GM12878 (cell line): ENCODE data around the gene NKD2. TPM values are rescaled to one million over a fixed set of nuclear protein-coding genes. Genes with fewer than 3 reads are reported as not detected.

Experiments
- ATAC-seq: fragments of 200-7000 bp; cut with Tn5 transposase; 3 replicates; pipeline ENCODE4 v1.9.1; 2020; ENCODE audit warnings: mild to moderate bottlenecking, moderate library complexity
- BruUV-seq: library from RNA; stranded (reverse); fragments of 400-500 nt; replicated peaks from 2 replicates; lab custom pipeline; 2021; lab: Mats Ljungman, UMichigan
- CTCF ChIA-PET: fragments of 300-600 bp; sonication (Branson Sonifier 250); formaldehyde crosslinking; extraction: SDS; loops from one replicate; lab custom pipeline; 2021; ENCODE audit warnings: inconsistent platforms; lab: Yijun Ruan, JAX
- POLR2A ChIA-PET: fragments of 350-600 bp; formaldehyde crosslinking; extraction: SDS; loops from one replicate; lab custom pipeline; 2021; ENCODE audit warnings: inconsistent platforms; lab: Charles Lee
- RAD21 ChIA-PET: fragments of 300-600 bp; sonication (Branson Sonifier 250); formaldehyde crosslinking; loops from one replicate; lab custom pipeline; 2023; ENCODE audit warnings: antibody characterized with exemption; ENCODE audit not compliant: unreplicated experiment; lab: Charles Lee
- SMC1A ChIA-PET: fragments of 300-600 bp; sonication (Branson Sonifier 250); formaldehyde crosslinking; loops from one replicate; lab custom pipeline; 2023; ENCODE audit not compliant: unreplicated experiment, uncharacterized antibody; lab: Charles Lee
- DNase-seq: peaks from one replicate; pipeline ENCODE4 v3.0.0-alpha.2; 2011; ENCODE audit warnings: low read depth, low spot score
- FAIRE-seq: peaks from 3 replicates; lab custom pipeline; 2011; peaks lifted over from hg19 to GRCh38; lab: Jason Lieb, UNC
- H2AFZ ChIP-seq: 2 replicates; pipeline ENCODE4 v1.6.0; 2011; ENCODE audit warnings: low read depth, low read length, control low read depth; ENCODE audit not compliant: control insufficient read depth
- H3K27ac ChIP-seq: 2 replicates; pipeline ENCODE4 v1.5.1; 2011; ENCODE audit warnings: control low read depth; ENCODE audit not compliant: control insufficient read depth, insufficient read depth
- H3K27me3 ChIP-seq, 2 experiments: replicated peaks in 1 of 2; 2 replicates each; pipeline versions ENCODE4 v1.6.0 to v1.6.1; 2011; ENCODE audit warnings: low read length in 1 of 2; ENCODE audit not compliant: control insufficient read depth in 2 of 2, insufficient read depth in 2 of 2
- H3K36me3 ChIP-seq, 2 experiments: 2 replicates each; pipeline ENCODE4 v1.5.1; 2011; ENCODE audit warnings: low read length in 1 of 2; ENCODE audit not compliant: control insufficient read depth in 2 of 2, insufficient read depth in 2 of 2
- H3K4me1 ChIP-seq: 2 replicates; pipeline ENCODE4 v1.6.1; 2011; ENCODE audit warnings: mild to moderate bottlenecking, low read length, moderate library complexity, mixed read lengths; ENCODE audit not compliant: control insufficient read depth, insufficient read depth
- H3K4me2 ChIP-seq: 2 replicates; pipeline ENCODE4 v1.6.0; 2011; ENCODE audit warnings: control low read depth; ENCODE audit not compliant: control insufficient read depth, insufficient read depth
- H3K4me3 ChIP-seq: fragments of 200-600 bp; sonication (generic); 2 replicates; pipeline ENCODE4 v1.5.1; 2016
- H3K79me2 ChIP-seq: 2 replicates; pipeline ENCODE4 v1.6.0; 2011; ENCODE audit warnings: low read length; ENCODE audit not compliant: control insufficient read depth, insufficient read depth
- H3K9ac ChIP-seq: 2 replicates; pipeline ENCODE4 v1.8.0; 2011; ENCODE audit warnings: low read length, control low read depth, mixed read lengths; ENCODE audit not compliant: control insufficient read depth, insufficient read depth
- H3K9me3 ChIP-seq: replicated peaks from 3 replicates; pipeline ENCODE4 v1.5.1; 2011; ENCODE audit warnings: mild to moderate bottlenecking, low read length; ENCODE audit not compliant: control insufficient read depth, insufficient read depth
- H4K20me1 ChIP-seq: 2 replicates; pipeline ENCODE4 v1.6.0; 2011; ENCODE audit not compliant: control insufficient read depth, insufficient read depth
- ASH2L ChIP-seq: fragments of 300-600, 200-600 bp; sonication (generic); IDR thresholded peaks from 2 replicates; pipeline ENCODE4 v1.6.1; 2017; ENCODE audit warnings: low read depth, mild to moderate bottlenecking, borderline replicate concordance
- CEBPB ChIP-seq, 2 experiments: fragments of 150-350 bp in 1 of 2; IDR thresholded peaks; 2 replicates each; pipeline ENCODE4 v1.6.1; 2012 to 2014; ENCODE audit warnings: low read depth in 2 of 2, low read length in 2 of 2, borderline replicate concordance in 1 of 2, inconsistent platforms in 1 of 2
- EP300 ChIP-seq, 2 experiments: fragments of 150-350 bp in 1 of 2; IDR thresholded peaks; 2 replicates each; pipeline ENCODE4 v1.6.1; 2011 to 2012; ENCODE audit warnings: low read depth in 2 of 2, low read length in 2 of 2, borderline replicate concordance in 1 of 2, improper control_type of control experiment in 1 of 2, inconsistent platforms in 1 of 2; ENCODE audit not compliant: control insufficient read depth in 1 of 2
- HDGF ChIP-seq: fragments of 450-650 bp; IDR thresholded peaks from 2 replicates; pipeline ENCODE4 v1.6.1; 2016; ENCODE audit warnings: antibody characterized with exemption
- IKZF2 ChIP-seq, 2 experiments: fragments of 450-650 bp; IDR thresholded peaks; 2 replicates each; pipeline ENCODE4 v1.6.1; 2017; ENCODE audit warnings: mild to moderate bottlenecking in 2 of 2, moderate library complexity in 2 of 2
- MTA2 ChIP-seq: fragments of 450-650 bp; IDR thresholded peaks from 2 replicates; pipeline ENCODE4 v1.6.1; 2016; ENCODE audit warnings: low read depth, mild to moderate bottlenecking, moderate library complexity
- PAX8 ChIP-seq: fragments of 450-650 bp; IDR thresholded peaks from 2 replicates; pipeline ENCODE4 v1.6.1; 2017; ENCODE audit warnings: mild to moderate bottlenecking, moderate library complexity
- RAD21 ChIP-seq: IDR thresholded peaks from 2 replicates; pipeline ENCODE4 v1.6.1; 2011; ENCODE audit warnings: mild to moderate bottlenecking, low read depth, low read length, moderate library complexity; ENCODE audit not compliant: insufficient read depth
- RELA ChIP-seq: fragments of 450-650 bp; IDR thresholded peaks from 2 replicates; pipeline ENCODE4 v1.8.0; 2014; ENCODE audit warnings: borderline replicate concordance; ENCODE audit not compliant: partially characterized antibody
- RUNX3 ChIP-seq: IDR thresholded peaks from 2 replicates; pipeline ENCODE4 v1.6.1; 2012; ENCODE audit warnings: low read length, inconsistent platforms
- SPI1 ChIP-seq: IDR thresholded peaks from 2 replicates; pipeline ENCODE4 v1.6.1; 2011; ENCODE audit warnings: low read depth, mild to moderate bottlenecking, low read length, moderate library complexity, borderline replicate concordance; ENCODE audit not compliant: insufficient read depth
- SUZ12 ChIP-seq: fragments of 200-600 bp; sonication (generic); IDR thresholded peaks from one replicate; pipeline ENCODE4 v1.6.1; 2018; ENCODE audit warnings: antibody characterized with exemption, mild to moderate bottlenecking; ENCODE audit not compliant: unreplicated experiment
- YY1 ChIP-seq: IDR thresholded peaks from 2 replicates; pipeline ENCODE4 v1.6.1; 2011; ENCODE audit warnings: low read depth, mild to moderate bottlenecking, low read length
- WGBS: methylation state at CpG from one replicate; pipeline ENCODE4 v1.1.6; 2016; ENCODE audit warnings: low lambda C conversion rate; ENCODE audit not compliant: insufficient replicate concordance, insufficient coverage; ENCODE audit errors: missing lambda C conversion rate; 5-methylcytosine and 5-hydroxymethylcytosine counted together
- in situ Hi-C: fragments of 300-500 bp; cut with MboI; formaldehyde crosslinking; loops from 9 replicates; pipeline ENCODE4 v1.14.3; 2018; ENCODE audit warnings: mixed read lengths
- intact Hi-C: fragments of 100-400 bp; cut with micrococcal nuclease; formaldehyde crosslinking; loops from one replicate; pipeline ENCODE4 v1.14.2; 2022; ENCODE audit not compliant: unreplicated experiment
- polyA plus RNA-seq, 11 experiments: library from polyadenylated mRNA; depleted of rRNA in 4 of 11; unstranded in 6 of 11; stranded (reverse) in 5 of 11; fragments of >200 nt; fragmentation: Nextera tagmentation in 4 of 11; fragmentation: Illumina TruSeq in 1 of 11; extraction: Ambion mirVana in 4 of 11; extraction: Trizol in 1 of 11; gene quantifications; 1 replicate in 1 of 11; 2 replicates in 10 of 11; pipeline versions ENCODE4 v1.2.1 to v1.2.3, GENCODE V29; 2011 to 2016; ENCODE audit warnings: inconsistent platforms in 2 of 11, missing spikeins in 2 of 11, low read depth in 1 of 11
- total RNA-seq, 4 experiments: library from RNA; depleted of rRNA in 3 of 4; stranded (reverse); fragments of >200 nt in 3 of 4; fragmentation: Illumina TruSeq in 1 of 4; extraction: Trizol in 1 of 4; gene quantifications; 2 replicates each; pipeline versions ENCODE4 v1.2.1 to v1.2.3, GENCODE V29; 2013 to 2021
- TF ChIP-seq, protein P1 (sequence below): fragments of 450-650 bp; IDR thresholded peaks from 2 replicates; pipeline ENCODE4 v1.6.1; 2016; ENCODE audit warnings: mild to moderate bottlenecking

The NKD2 gene
- total and polyA plus RNA-seq, 10 of the 15 experiments (the other 5 are each of a cell fraction or from before 2014, with no cell fraction given), result 0.20 to 0.83 (median 0.26) TPM; not detected in 7

GRCh38 chr5:1044117-1044516 is 35.5 kb downstream of the NKD2 start:
- Histone ChIP-seq H3K4me3 (no peak overlapping the region), H3K27me3 (no peaks in the 10 kb centered on the region)
- RAD21 ChIA-PET, result no interaction called here
- TF ChIP-seq RUNX3, result no peak
- TF ChIP-seq, all 136 proteins: peak for 0
- CTCF ChIA-PET, result no interaction called here
- no peaks in the 10 kb centered on the region for H3K79me2 ChIP-seq
- no peak overlapping the region for H3K27ac ChIP-seq
- no peaks in the 10 kb centered on the region for H3K4me1 ChIP-seq
- POLR2A ChIA-PET, result no interaction called here
- H3K9me3 ChIP-seq, result no peaks in the 10 kb centered on the region; the same call in 2 of the 3 replicates
- H3K9ac ChIP-seq, result no peak overlapping the region
- in situ Hi-C loops (no loop called here), intact Hi-C loops (no loop called here)
- no peak for FAIRE-seq
- no peak for DNase-seq
- no TSS peak for BruUV-seq
- no peaks in the 10 kb centered on the region for H3K36me3 ChIP-seq
- no peaks in the 10 kb centered on the region for H4K20me1 ChIP-seq
- 35% methylated on average over 5 of the region's 5 CpGs for WGBS
- H2AFZ ChIP-seq, result no peak overlapping the region
- no peak for ATAC-seq
- H3K4me2 ChIP-seq, result no peak overlapping the region
- SMC1A ChIA-PET, result no interaction called here

- CTCF ChIA-PET, result no interaction called here
- RAD21 ChIA-PET, result no interaction called here
- SMC1A ChIA-PET, result no interaction called here
- H3K9ac ChIP-seq, result no peak overlapping the region
- POLR2A ChIA-PET, result no interaction called here
- FAIRE-seq (no peak), ATAC-seq (no peak), DNase-seq (no peak)
- 28% methylated on average over 9 of the region's 9 CpGs for WGBS
- in situ Hi-C loops (no loop called here), intact Hi-C loops (no loop called here)
- H3K4me3 ChIP-seq, result no peak overlapping the region
- no TSS peak for BruUV-seq
- no peaks in the 10 kb centered on the region; the same call in 2 of the 3 replicates for H3K9me3 ChIP-seq
- no peaks in the 10 kb centered on the region for H3K4me1 ChIP-seq
- no peak overlapping the region for H3K4me2 ChIP-seq
- H3K79me2 ChIP-seq, result no peaks in the 10 kb centered on the region
- no peak overlapping the region for H2AFZ ChIP-seq
- TF ChIP-seq SPI1 (no peak), RELA (no peak), HDGF (no peak), RAD21 (no peak), YY1 (no peak), RUNX3 (no peak), EP300 (IDR thresholded peaks at IDR 0.05; ENCODE audit: borderline replicate concordance in 1 of 2, control insufficient read depth in 1 of 2, low read depth in 2 of 2, low read length in 2 of 2) (no peak), SUZ12 (no peak), MTA2 (no peak), ASH2L (no peak), CEBPB (IDR thresholded peaks at IDR 0.05; ENCODE audit: borderline replicate concordance in 1 of 2, low read depth in 2 of 2, low read length in 2 of 2) (no peak), IKZF2 (IDR thresholded peaks at IDR 0.05) (no peak), PAX8 (no peak)
- TF ChIP-seq, protein P1, sequence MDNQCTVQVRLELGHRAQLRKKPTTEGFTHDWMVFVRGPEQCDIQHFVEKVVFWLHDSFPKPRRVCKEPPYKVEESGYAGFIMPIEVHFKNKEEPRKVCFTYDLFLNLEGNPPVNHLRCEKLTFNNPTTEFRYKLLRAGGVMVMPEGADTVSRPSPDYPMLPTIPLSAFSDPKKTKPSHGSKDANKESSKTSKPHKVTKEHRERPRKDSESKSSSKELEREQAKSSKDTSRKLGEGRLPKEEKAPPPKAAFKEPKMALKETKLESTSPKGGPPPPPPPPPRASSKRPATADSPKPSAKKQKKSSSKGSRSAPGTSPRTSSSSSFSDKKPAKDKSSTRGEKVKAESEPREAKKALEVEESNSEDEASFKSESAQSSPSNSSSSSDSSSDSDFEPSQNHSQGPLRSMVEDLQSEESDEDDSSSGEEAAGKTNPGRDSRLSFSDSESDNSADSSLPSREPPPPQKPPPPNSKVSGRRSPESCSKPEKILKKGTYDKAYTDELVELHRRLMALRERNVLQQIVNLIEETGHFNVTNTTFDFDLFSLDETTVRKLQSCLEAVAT, result no peak
- H3K27me3 ChIP-seq, result no peaks in the 10 kb centered on the region
- H3K27ac ChIP-seq, result no peak overlapping the region
- H3K36me3 ChIP-seq, result no peaks in the 10 kb centered on the region
- no peaks in the 10 kb centered on the region for H4K20me1 ChIP-seq
Measured at GRCh38 chr5:1045960-1046560, 37.5 kb downstream of the NKD2 start.
